ENCODE data around the gene ADORA1.

Gene ADORA1

GRCh38 chr1:203176273-203177035 is 48.9 kb downstream of the ADORA1 start:
- no peak for DNase-seq

- no peak for DNase-seq
Measured at GRCh38 chr1:203177036-203177405, 49.5 kb downstream of the ADORA1 start.

GRCh38 chr1:203177470-203178039 is 50.0 kb downstream of the ADORA1 start:
- no peak for DNase-seq

- no peak for DNase-seq
Measured at GRCh38 chr1:203178083-203178482, 50.6 kb downstream of the ADORA1 start.

- no peak for DNase-seq
Measured at GRCh38 chr1:203178821-203179666, 51.5 kb downstream of the ADORA1 start.

- DNase-seq, result no peak
Measured at GRCh38 chr1:203179667-203180005, 52.1 kb downstream of the ADORA1 start.

- no peak for DNase-seq
Measured at GRCh38 chr1:203180611-203181330, 53.2 kb downstream of the ADORA1 start.

- no peak for DNase-seq
Measured at GRCh38 chr1:203181586-203182386, 54.3 kb downstream of the ADORA1 start.

- DNase-seq, result no peak
Measured at GRCh38 chr1:203182387-203182953, 54.9 kb downstream of the ADORA1 start.

GRCh38 chr1:203183828-203184227 is 56.3 kb downstream of the ADORA1 start:
- DNase-seq, result no peak

GRCh38 chr1:203184467-203184866 is 56.9 kb downstream of the ADORA1 start:
- DNase-seq, result no peak

- DNase-seq, result no peak
Measured at GRCh38 chr1:203185061-203185461, 57.5 kb downstream of the ADORA1 start.

GRCh38 chr1:203185585-203185984 is 58.1 kb downstream of the ADORA1 start:
- no peak for DNase-seq

GRCh38 chr1:203186091-203186445 is 58.5 kb downstream of the ADORA1 start:
- no peak for DNase-seq

- DNase-seq, result no peak
Measured at GRCh38 chr1:203186446-203187303, 59.1 kb downstream of the ADORA1 start, which contains the start of gene CHI3L1. TSS of gene CHI3L1 (minus strand) at chr1:203186704. CDS start at chr1:203186623, 81 bp downstream.

GRCh38 chr1:203187304-203187685 is 59.8 kb downstream of the ADORA1 start:
- DNase-seq, result no peak

GRCh38 chr1:203187689-203188264 is 60.3 kb downstream of the ADORA1 start:
- DNase-seq, result no peak

- DNase-seq, result no peak
Measured at GRCh38 chr1:203188686-203189232, 61.2 kb downstream of the ADORA1 start.

GRCh38 chr1:203189951-203190352 is 62.4 kb downstream of the ADORA1 start:
- DNase-seq, result no peak

- no peak for DNase-seq
Measured at GRCh38 chr1:203190949-203191348, 63.4 kb downstream of the ADORA1 start.

Data from NCI-H774 (cell line).